Right hindlimb (tissue), 1 donor: ENCODE measurements around the gene MMD2.
"Not testable (repeated sequence)": the region's sequence is repeated elsewhere in the genome, so short reads cannot be mapped to it uniquely, and the experiment has no call there.

Experiments used
- DNase-seq: peaks from one replicate; pipeline ENCODE4 v3.0.0-alpha.2; 2018

Gene MMD2

DNA sequence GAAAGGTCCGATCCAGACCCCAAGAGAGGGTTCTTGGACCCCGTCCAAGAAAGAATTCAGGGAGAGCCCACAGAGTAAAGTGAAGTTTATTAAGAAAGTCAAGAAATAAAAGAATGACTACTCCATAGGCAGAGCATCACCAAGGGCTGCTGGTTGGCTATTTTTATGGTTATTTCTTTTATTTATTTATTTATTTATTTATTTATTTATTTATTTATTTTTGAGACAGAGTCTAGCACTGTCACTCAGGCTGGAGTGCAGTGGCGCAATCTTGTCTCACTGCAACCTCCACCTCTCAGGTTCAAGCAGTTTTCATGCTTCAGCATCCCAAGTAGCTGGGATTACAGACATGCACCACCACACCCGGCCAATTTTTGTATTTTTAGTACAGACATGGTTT is 65.8 kb downstream of the MMD2 start:
- DNase-seq, result not testable (repeated sequence)

DNA sequence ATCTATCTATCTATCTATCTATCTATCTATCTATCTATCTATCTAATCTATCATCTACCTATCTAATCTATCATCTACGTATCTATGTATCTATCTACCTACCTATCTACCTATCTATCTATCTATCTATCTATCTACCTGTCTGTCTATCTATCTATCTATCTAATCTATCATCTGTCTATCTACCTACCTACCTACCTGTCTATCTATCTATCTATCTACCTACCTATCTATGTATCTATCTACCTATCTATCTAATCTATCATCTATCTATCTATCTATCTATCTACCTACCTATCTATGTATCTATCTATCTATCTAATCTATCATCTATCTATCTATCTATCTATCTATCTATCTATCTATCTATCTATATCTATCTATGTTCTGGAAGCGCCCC is 67.5 kb downstream of the MMD2 start:
- not testable (repeated sequence) for DNase-seq

DNA sequence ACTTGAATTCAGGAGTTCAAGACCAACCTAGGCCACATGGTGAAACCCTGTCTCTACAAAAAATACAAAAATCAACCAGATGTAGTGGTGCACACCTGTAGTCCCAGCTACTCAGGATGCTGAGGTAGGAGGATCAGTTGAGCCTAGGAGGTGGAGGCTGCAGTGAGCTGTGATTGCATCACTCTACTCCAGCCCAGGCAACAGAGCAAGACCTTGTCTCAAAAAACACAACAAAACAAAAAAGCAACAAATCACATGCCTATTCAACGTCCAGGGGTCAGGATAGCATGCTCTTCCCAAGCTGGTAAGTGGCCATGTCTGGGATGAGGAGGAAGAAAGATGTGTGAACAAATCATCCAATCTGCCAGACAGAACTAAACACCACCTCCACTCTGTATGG is 69.3 kb downstream of the MMD2 start:
- DNase-seq, result no peak

DNA sequence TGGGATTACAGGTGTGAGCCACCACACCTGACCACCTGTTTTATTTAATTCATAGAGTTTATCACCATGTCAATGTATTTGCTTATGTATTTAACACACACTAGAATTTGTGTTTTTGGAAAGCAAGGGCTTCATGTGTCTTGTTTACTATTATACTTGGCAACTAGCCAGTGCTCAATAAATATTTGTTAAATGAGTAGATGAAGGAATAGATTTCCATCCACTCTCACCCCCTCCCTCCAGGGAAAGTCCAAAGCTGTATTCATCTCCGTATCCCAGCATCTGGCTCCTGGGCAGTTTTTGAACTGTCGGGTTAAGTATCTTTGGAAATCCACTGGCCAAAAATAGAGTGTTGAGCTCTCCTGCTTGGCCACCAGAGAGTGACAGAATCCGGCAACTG is 70.8 kb downstream of the MMD2 start:
- DNase-seq, result no peak

DNA sequence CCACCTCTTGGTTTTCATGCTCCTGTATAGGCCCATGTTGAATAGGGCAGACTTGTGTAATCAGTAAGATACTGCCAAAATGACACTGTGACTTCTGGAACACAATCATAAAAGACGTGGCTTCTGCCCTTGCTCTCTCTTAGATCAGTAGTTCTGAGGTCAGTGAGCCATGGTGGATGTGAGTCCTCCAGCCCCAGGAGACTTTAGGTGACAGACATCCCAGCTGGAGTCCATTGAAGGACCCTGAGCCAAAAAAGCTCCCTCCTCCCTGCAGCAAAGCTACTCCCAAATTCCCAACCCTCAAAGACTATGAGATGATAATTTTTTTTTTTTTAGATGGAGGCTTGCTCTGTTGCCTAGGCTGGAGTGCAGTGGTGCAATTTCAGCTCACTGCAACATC is 72.3 kb downstream of the MMD2 start:
- DNase-seq, result no peak

DNA sequence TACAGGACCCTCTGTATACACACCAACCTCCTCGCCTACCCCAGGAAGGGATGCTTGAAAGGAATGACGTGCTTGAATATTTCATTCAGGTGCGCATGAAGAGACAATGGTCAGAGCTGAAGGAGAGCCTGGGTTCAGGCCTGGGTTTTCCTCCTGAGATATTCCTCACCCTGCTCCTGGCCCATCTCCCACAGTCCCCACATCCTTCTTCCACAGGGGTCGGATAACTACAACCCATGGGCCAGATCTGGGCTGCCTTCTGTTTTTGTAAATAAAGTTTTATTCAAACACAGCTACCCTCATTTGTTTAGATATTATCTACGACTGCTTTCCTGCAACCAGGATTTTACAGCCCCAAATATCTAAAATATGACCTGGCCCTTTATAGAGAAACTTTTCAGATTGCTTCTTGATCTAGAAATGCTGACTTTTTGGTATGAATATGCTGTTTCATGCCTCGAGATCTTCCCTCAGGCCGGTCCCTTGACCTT is 73.6 kb downstream of the MMD2 start:
- no peak for DNase-seq

DNA sequence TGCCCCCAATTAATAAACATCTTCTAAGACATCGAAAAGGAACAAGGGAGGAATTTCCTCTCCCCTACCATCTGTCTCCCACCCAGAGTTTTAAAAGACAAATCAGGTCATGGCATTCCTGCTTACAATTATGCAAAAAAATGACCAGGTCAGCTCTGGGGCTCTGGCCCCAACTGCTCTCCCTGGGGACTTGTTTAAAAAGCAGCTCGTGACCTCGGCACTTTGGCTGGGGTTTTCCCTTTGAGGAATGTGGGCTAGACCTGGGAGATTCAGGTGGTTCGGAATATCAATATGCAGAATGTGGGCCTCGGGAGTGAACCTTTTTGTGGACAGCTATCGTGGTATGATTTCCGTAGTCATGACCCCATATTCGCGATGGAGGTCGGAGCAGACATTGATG is 74.8 kb downstream of the MMD2 start:
- no peak for DNase-seq

DNA sequence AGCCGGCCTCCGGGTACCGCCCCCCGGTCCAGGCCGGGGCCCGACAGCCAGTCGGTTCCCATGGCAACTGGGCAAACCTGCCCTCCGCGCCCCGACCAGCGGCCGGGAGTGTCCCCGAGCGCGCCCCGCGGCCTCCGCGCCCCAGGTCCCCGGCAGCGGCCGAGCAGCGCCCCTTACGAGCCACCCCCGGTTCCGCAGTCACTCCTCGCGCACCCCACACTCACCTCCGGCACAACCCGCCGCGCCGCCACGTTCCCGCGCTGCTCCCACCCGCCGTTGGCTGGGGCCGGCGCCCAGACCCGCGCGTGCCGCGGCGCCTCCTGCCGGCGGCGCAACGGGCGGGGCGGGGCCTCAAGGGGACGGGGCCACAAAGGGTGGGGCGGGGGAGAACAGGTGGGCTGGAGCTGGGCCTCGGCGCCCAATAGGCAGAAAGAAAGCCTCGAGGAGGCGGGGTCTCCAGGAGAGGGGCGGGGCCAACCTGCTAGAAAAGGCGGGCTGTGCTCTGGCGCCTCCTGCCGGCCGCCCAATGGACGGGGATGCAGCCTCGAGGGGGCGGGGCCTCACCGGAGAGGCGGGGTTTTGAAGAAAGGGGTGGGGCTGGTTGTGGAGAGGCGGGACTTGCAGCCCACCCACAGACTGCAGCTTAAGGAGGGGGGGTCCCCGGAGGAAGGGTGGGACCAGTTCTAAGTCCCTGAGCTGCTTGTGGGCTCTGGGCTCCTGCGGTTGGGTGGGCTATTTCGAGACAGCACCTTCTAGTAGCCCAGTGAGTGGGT is 75.4 kb downstream of the MMD2 start, which contains the start of gene RADIL:
TSS of gene RADIL (minus strand) at position 345 of the 773 bp plus-strand sequence. CDS start 5,577 bp downstream, outside the sequence.
- DNase-seq, result peak; percentile 92

DNA sequence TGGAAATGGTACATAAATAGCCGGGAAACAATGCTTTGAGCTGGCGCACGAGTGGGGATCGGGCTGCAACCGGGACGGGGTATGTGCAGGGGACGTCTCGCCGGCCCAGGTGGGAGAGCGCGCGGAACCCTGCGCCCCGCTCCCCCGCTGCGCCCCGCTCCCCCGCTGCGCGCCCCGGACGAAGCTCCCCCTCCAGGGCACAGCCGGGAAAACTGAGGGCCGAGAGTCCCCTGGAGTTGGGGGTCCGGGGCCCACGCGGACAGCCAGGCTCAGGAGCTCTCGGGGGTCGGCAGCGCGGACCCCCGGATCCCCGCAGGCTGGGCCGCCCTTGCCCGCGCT is 76.0 kb downstream of the MMD2 start:
- peak; percentile 30 for DNase-seq

DNA sequence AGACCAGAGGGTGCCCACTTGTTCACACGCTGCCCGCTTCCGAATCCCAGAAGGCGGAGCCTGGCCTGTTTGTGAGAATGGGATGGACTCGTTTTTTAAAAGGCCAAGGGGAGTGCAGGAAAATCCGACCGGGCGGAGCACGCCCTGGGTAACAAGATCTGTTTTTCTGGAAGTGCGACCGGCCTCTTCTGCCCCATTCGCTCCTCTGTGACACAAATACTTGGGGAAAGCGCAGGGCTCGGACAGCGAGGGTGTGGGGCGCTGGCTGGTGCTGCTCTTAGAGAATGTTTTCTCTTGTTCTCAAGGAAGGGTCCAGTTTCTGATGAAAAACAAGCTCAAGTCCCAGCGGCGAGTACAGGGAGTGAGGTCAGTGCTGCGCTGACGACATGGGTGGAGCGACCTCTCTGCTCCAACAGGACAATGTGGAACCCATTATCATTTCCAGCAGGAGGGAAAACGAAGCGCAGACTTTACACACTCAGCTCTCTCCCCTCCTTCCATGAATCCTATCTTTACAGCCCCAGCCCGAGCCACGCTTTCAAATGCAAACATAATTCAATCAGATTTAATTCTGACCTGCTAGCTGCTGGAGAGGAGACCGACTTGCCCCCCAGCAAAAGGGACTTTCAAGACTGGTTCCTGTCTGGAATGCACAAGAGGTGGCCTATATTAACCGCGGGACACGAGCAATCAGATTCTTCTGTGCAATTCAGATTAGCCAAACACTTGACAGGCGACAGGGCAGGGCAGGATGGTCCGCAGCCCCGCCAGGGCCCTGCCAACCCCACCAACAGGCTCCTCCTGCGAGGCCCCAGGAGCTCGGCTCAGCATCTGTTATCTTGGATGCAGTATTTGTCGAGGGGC is 76.6 kb downstream of the MMD2 start:
- DNase-seq, result peak; percentile 85

DNA sequence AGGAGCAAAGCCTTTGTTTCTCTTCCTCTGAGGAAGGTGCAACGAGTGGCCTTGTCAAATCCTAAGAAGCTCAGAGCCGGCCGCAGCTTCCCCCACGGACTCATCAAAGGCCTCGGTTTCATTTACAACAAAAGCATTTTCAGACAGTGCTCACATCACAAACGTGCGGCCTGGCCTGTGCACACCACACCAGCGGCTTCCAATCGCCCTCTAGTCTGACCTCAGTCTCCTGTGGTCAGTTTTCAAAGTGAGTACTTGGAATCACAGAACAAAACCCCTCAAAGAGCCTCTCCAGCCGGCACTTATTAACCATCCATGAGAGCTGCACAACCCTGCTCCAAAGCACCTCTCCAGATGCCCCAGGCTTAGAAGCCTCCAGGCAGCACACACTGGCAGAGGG is 78.8 kb downstream of the MMD2 start:
- no peak for DNase-seq

DNA sequence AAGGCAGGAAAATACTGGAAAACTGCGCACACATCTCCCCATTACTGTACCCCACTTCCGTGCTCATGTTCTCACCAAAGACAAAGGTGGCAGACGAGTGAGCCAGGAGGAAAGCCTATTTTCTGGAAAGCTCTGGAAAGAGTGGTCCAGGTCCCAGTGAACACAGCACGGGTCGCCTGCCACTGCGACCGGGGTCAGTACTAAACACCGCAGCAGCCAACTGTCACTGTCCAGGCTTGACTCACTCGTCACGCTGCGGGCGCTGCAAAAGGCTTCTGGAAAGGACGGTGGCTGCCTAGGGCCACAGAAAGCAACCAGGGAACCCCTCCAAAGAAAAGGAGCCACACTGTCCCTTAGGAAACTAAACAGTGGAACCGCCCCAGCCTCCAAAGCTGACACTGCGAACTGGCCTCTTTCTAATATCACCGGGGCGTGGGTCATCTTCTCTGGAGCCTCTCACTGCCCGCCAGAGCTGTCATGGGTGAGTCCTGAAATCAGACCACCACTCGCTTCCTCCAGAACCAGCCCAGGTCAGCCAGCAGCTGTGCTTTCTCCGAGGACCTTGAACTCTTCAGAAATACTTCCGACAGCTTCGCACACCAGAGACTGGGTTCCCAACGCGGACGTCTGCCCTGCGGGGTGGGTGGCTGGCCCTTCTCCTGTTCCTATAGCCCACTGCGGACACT is 79.4 kb downstream of the MMD2 start:
- DNase-seq, result no peak

DNA sequence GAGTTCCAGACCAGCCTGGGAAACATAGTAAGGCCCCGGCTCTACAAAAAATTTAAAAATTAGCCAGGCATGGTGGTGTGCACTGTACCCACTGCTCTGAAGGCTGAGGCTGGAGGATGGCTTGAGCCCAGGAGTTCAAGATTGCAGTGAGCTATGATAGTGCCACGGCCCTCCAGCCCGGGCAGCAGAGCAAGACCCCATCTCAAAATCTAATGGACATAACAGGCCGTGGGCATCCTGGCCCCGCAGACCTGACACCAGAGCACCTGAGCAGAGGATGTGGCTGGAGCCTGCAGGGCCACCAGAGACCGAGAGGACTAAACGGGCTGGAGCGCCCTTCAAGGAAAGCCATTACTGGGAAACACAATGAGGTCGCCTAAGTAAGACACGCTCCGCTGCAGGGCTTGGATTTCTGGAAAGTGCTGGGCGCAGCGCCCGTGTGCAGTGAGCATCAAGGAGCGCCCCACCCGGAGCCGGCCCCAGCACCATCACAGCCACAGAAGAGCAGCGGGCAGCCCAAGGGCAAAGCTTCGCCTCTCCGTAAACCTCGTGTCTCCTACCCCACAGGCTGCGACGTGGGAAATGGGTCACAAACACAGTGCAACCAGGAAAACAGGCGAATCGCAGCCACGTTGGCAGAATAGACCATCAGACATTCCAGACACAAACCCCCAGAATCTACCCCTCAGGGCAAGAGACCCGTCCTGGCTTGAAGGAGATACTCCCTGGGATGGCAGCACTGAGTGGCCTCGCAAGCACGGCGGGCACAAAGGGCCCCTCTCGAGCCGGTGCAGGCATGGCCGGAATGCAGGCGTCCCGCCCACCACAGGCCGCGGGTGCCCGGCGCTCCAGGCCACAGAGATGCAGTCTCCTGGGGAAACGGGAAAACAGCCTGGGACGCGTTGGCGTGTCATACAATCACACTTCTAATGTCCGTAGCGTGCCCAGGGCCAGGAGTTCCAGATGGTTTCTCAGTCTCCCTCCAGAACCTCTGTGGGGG is 80.4 kb downstream of the MMD2 start:
- DNase-seq, result no peak

DNA sequence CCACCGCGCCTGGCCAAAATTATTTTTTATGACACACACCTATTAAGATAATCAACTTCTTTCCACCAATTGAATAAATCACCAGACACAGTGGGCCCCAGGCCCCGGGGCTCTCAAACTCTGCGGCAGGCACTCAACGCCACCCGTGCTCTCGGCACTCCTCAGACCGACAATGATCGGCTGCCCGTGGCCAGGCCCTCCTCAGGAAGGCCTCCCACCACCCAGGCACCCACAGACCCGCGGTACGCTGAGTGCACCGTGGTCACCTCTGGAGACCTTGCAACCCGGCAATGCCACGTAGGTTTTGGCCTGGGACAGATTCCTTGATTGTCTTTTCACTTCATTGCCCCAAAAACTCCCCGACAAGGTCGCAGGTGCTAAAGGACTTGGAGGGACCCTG is 82.4 kb downstream of the MMD2 start:
- no peak for DNase-seq

DNA sequence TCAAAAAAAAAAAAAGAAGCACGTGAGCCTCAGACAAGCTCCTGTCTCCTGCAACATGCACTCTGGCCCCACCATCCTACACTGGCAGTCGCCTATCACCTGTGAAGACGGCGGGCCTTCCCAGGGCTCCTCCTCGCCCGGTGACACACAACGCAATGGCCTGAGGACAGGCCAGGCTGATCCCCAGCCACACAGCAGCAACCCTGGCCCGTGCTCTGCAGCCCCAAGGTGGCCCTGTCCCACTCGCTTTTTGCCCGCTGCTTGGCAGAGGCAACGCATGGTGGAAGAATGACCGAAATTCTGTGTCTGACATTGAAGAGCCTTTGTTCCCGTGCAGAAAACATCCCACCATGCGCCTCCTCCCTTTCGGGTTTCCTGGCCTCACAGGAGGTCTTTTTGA is 83.6 kb downstream of the MMD2 start:
- DNase-seq, result no peak

DNA sequence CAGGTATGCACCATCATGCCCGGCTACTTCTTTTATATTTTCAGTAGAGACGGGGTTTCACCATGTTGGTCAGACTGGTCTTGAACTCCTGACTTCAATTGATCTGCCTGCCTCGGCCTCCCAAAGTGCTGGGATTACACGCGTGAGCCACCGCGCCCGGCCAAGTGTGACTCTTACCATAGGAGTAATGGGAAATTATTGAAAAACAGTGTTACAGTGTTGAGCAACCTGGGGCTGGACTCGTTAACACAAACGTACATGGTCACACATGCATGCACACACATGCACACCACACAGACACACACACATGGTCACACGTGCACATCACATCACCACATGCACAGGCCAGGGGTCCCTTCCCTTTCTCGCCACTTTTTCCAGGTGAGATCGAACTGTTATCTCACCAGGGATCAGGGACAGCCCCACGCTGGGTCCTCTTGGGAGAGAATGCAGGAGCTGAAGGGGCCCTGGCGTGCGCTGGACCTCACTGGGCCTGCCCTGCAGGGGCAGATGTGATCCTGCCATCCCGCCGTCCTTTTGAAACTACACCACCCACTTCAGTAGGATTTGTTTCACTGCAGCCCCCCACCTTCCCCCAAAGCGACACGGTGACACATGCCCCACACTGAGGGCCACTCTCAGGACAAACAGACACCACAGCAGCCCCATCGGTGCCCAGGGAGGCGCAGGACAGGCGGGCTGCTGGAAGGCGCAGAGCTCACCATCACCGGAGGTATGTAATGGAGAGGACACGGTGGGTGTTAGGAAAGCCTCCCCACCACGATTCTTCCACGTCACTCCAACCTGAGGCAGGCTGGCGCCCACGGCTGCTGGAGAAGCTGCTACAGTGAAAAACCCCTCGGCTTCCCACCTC is 85.7 kb downstream of the MMD2 start:
- no peak for DNase-seq

DNA sequence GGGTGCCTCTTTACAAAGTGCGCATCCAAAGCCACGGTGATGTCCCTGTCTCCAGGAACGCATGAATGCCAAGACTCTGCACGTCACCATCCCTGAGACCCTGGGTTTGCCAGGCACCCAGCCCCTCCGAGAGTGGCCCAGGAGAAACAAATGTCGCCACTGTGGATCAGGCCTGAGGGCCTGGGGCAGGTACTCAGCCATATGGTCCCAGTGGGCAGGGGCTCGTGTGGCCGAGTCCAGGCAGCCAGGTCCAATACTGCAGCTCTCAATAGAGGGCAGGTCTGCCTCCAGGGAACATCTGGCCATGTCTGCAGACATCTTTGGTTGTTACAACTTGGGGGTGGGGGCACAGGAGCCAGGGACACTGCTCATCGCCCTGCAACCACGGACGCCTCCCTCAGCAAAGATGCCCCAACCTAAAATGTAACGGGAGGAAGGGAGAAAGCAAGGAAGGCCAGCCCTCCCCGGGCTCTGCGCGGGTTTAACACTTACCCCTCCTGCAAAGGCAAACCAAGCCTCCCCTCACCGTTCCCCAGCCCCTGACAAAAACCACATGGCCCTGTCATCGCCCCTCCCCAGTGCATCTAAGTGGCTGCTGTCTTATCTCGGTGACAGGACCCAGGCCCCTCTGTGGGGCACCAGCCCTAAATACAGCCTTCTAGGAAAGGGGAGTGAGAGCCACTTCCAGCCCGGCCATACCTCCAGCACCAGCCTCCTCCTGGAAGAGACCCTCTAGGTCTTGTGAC is 86.9 kb downstream of the MMD2 start:
- DNase-seq, result no peak

DNA sequence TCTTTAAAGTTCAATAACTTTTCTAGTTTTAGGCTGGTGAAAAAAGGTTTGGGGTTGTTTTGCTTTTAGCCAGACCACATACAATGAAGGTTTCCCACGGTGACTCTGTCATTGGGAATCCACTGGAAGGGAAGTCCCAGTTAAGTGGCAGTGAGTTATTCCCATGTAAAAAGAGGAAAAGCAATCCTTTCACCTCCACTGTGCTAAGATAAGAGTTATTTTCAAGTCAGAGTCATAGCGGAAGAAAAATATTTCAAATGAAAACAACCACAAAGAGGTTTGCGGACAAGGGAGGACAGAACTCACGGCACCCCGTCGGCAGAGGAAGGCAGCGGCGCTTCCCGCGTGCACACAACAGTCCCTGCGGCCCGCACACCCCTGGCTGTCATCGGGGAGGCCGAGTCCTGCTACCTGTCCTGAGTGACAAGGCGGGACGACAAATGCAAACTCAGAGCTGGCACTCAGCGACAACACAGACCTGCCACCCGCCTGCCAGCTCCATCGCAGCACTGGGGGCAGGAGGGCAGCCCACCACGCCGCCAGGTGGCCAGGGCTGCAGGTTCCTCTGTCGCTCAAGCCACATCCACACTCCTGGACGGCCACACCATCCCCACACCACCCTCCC is 87.8 kb downstream of the MMD2 start:
- DNase-seq, result no peak

DNA sequence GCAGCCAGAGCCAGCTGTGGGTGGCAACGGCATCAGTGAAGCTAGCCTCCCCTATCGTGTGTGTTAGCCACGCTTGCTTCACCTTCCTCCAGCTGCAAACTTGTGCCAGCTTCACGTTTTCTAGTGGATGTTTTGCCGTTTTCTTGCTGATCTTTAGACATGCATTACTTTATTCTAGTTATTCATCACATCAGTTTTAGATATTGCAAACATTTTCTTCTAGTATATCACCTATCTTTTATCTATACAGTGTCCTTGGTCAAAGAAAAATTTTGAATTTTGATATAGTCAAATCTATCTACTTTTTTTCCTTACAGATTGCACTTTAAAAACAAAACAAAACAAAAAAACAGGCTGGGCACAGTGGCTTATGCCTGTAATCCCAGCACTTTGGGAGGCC is 90.5 kb downstream of the MMD2 start:
- DNase-seq, result no peak
